ENCODE results near the gene PRDX5. TPM values are rescaled to one million over a fixed set of nuclear protein-coding genes. Genes with fewer than 3 reads are reported as not detected.

The PRDX5 gene
- polyA plus RNA-seq, 1 experiment: 383 TPM

GRCh38 chr11:64316672-64317324 is 1.1 kb upstream of the PRDX5 start:
- Histone ChIP-seq H3K9me3 (ENCODE audit: control insufficient read depth, insufficient read depth, low read length) (no peaks in the 10 kb centered on the region; the same call in 1 of the 2 replicates), H3K27ac (ENCODE audit: low read depth, low read length) (peak overlapping the region; percentile 96), H3K27me3 (ENCODE audit: control insufficient read depth, insufficient read depth, low read length) (no peaks in the 10 kb centered on the region), H3K4me3 (ENCODE audit: low read depth, low read length) (peak overlapping the region; percentile 90)
- ChIA-PET POLR2A (interaction anchor here (0.6 to 1.9 kb wide), 11 partner anchors 8 to 135 kb away, joined by 3 to 10 read pairs (median 4); partner anchors contain the start of gene ESRRA), CTCF (interaction anchor here (1.2 to 2.5 kb wide), 7 partner anchors 12 to 133 kb away, joined by 4 to 38 read pairs (median 7); no protein-coding TSS in a partner anchor)
- DNase-seq (ENCODE audit: low read depth, low spot score): no peak
- no peak for TF ChIP-seq CTCF (IDR thresholded peaks at IDR 0.05; ENCODE audit: low read depth, low read length)

GRCh38 chr11:64317325-64317960 is 478 bp upstream of the PRDX5 start, which contains the start of gene TRMT112:
Gene TRMT112 (minus strand): TSS chr11:64317559. CDS start chr11:64317526, 33 bp downstream.
- POLR2A ChIA-PET: interaction anchor here (0.6 to 1.9 kb wide), 16 partner anchors 9 to 136 kb away, joined by 3 to 10 read pairs (median 4); partner anchors contain the start of genes ESRRA and STIP1
- H3K9me3 ChIP-seq (ENCODE audit: control insufficient read depth, insufficient read depth, low read length): no peaks in the 10 kb centered on the region; the same call in 1 of the 2 replicates
- TF ChIP-seq CTCF (IDR thresholded peaks at IDR 0.05; ENCODE audit: low read depth, low read length): no peak; the same call in 1 of the 2 replicates
- CTCF ChIA-PET: interaction anchor here (0.5 to 2.5 kb wide), 11 partner anchors 13 to 261 kb away, joined by 3 to 38 read pairs (median 4); no protein-coding TSS in a partner anchor
- no peaks in the 10 kb centered on the region for H3K27me3 ChIP-seq (ENCODE audit: control insufficient read depth, insufficient read depth, low read length)
- peak within 1 kb of the TSS; percentile 90 for H3K4me3 ChIP-seq (ENCODE audit: low read depth, low read length)
- H3K27ac ChIP-seq (ENCODE audit: low read depth, low read length): peak within 1 kb of the TSS; percentile 96
- DNase-seq (ENCODE audit: low read depth, low spot score): peak; percentile 92

- no peak for DNase-seq (ENCODE audit: low read depth, low spot score)
- no peak overlapping the region for H3K27ac ChIP-seq (ENCODE audit: low read depth, low read length)
- TF ChIP-seq CTCF (IDR thresholded peaks at IDR 0.05; ENCODE audit: low read depth, low read length): no peak
- H3K9me3 ChIP-seq (ENCODE audit: control insufficient read depth, insufficient read depth, low read length): no peaks in the 10 kb centered on the region; the same call in 1 of the 2 replicates
- ChIA-PET CTCF (interaction anchor here (0.7 to 2.5 kb wide), 4 partner anchors 12 to 37 kb away, joined by 4 to 38 read pairs (median 18); no protein-coding TSS in a partner anchor), POLR2A (interaction anchor here (0.7 kb wide), 1 partner anchor 1318 kb away, joined by 3 read pairs; no protein-coding TSS in a partner anchor)
- no peaks in the 10 kb centered on the region for H3K27me3 ChIP-seq (ENCODE audit: control insufficient read depth, insufficient read depth, low read length)
- H3K4me3 ChIP-seq (ENCODE audit: low read depth, low read length): peak overlapping the region; percentile 90
These were observed 1.1 kb downstream of the PRDX5 start for GRCh38 chr11:64318766-64319761.

- DNase-seq (ENCODE audit: low read depth, low spot score): no peak
- H3K27ac ChIP-seq (ENCODE audit: low read depth, low read length): no peak overlapping the region
- H3K4me3 ChIP-seq (ENCODE audit: low read depth, low read length): no peak overlapping the region
- H3K27me3 ChIP-seq (ENCODE audit: control insufficient read depth, insufficient read depth, low read length): no peaks in the 10 kb centered on the region
- TF ChIP-seq CTCF (IDR thresholded peaks at IDR 0.05; ENCODE audit: low read depth, low read length): no peak
- POLR2A ChIA-PET: no interaction called here
- no peaks in the 10 kb centered on the region; the same call in 1 of the 2 replicates for H3K9me3 ChIP-seq (ENCODE audit: control insufficient read depth, insufficient read depth, low read length)
- CTCF ChIA-PET: interaction anchor here (1.0 kb wide), 1 partner anchor 11 kb away, joined by 3 read pairs; no protein-coding TSS in a partner anchor
These were observed 2.6 kb downstream of the PRDX5 start for GRCh38 chr11:64320556-64320955.

All from AG04450 (cell line).